ENCODE results near the gene TACR2. TPM values are rescaled to one million over a fixed set of nuclear protein-coding genes. Genes with fewer than 3 reads are reported as not detected.

Gene TACR2
- total RNA-seq, 1 experiment from 2014 or later = 0.36 TPM

- DNase-seq (ENCODE audit: low read depth) = no peak
Observed at GRCh38 chr10:69403066-69403465, 13.7 kb downstream of the TACR2 start.

GRCh38 chr10:69402386-69402785 lies 14.3 kb downstream of the TACR2 start:
- DNase-seq (ENCODE audit: low read depth) = no peak

GRCh38 chr10:69401416-69401815 lies 15.3 kb downstream of the TACR2 start:
- no peak for DNase-seq (ENCODE audit: low read depth)

- DNase-seq (ENCODE audit: low read depth) = no peak
Observed at GRCh38 chr10:69400936-69401335, 15.8 kb downstream of the TACR2 start.

- DNase-seq (ENCODE audit: low read depth) = no peak
Observed at GRCh38 chr10:69398466-69398865, 18.3 kb downstream of the TACR2 start.

GRCh38 chr10:69397972-69398371 lies 18.7 kb downstream of the TACR2 start:
- no peak for DNase-seq (ENCODE audit: low read depth)

- DNase-seq (ENCODE audit: low read depth) = no peak
Observed at GRCh38 chr10:69394020-69394419, 22.7 kb downstream of the TACR2 start.

GRCh38 chr10:69392481-69393000 lies 24.2 kb downstream of the TACR2 start:
- DNase-seq (ENCODE audit: low read depth) = peak; percentile 73

- DNase-seq (ENCODE audit: low read depth) = no peak
Observed at GRCh38 chr10:69391158-69391557, 25.6 kb downstream of the TACR2 start.

- peak; percentile 28 for DNase-seq (ENCODE audit: low read depth)
Observed at GRCh38 chr10:69389827-69390490, 26.8 kb downstream of the TACR2 start.

- DNase-seq (ENCODE audit: low read depth) = no peak
Observed at GRCh38 chr10:69388488-69388887, 28.2 kb downstream of the TACR2 start.

- DNase-seq (ENCODE audit: low read depth) = no peak
Observed at GRCh38 chr10:69387500-69387899, 29.2 kb downstream of the TACR2 start.

GRCh38 chr10:69385454-69386350 lies 31.0 kb downstream of the TACR2 start:
- DNase-seq (ENCODE audit: low read depth) = no peak

- DNase-seq (ENCODE audit: low read depth) = no peak
Observed at GRCh38 chr10:69384320-69384719, 32.4 kb downstream of the TACR2 start.

- DNase-seq (ENCODE audit: low read depth) = peak; percentile 71
Observed at GRCh38 chr10:69383558-69383957, 33.2 kb downstream of the TACR2 start.

- DNase-seq (ENCODE audit: low read depth) = peak; percentile 93
Observed at GRCh38 chr10:69382382-69383117, 34.2 kb downstream of the TACR2 start.

GRCh38 chr10:69379800-69380199 lies 36.9 kb downstream of the TACR2 start:
- no peak for DNase-seq (ENCODE audit: low read depth)

GRCh38 chr10:69377933-69378332 lies 38.8 kb downstream of the TACR2 start:
- no peak for DNase-seq (ENCODE audit: low read depth)

GRCh38 chr10:69377191-69377590 lies 39.5 kb downstream of the TACR2 start:
- DNase-seq (ENCODE audit: low read depth) = no peak

- no peak for DNase-seq (ENCODE audit: low read depth)
Observed at GRCh38 chr10:69376662-69377061, 40.1 kb downstream of the TACR2 start.

- DNase-seq (ENCODE audit: low read depth) = no peak
Observed at GRCh38 chr10:69375307-69376151, 41.2 kb downstream of the TACR2 start.

All from RPMI7951 (cell line).